Fibroblast of skin of back (primary cell): ENCODE data around the gene FSD1.

Experiments
- DNase-seq: peaks from one replicate; pipeline ENCODE4 v3.0.0-alpha.2; 2013

Gene FSD1

DNA sequence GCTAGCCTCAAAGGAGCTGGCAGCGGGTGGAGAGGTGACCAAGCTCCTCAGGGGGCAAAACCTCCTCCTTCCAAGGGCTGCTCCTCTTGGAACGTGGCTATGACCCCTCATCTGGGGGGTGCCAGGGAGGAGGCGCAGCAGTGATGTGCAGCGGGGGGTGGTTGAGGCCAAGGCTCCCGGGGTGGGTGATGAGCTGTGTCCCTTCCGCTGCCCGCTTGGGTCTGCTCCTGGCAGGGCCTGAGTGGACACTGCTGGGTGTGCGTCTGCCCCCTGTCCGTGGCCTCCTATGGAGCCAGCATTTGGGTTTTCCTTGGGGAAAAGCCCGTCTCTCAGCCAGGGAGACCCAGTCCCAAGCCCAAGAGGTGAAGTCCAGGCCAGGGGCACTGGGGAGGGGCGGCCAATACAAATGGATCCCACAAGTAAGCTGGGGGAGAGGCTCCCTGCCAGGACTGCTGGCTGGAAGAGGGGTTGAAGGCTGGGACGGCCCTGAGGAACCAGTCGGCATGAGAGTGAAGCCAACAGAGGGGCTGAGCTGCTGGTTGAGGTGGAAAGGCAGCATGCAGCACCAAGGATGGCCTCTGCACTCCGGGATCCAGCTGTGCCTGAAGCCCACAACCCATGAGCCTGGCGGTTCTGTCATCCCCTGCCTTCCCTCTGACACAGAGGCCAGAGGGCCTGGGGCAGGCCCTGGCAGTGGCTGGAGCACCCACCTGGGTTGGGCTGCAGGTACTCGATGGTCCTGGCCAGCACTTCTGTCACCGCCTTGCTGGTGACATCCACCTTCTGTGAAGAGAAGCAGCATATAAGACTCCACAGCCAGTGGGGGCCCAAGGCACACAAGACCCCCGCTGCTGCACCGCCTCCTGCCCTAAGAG, 61.6 kb downstream of the FSD1 start:
- no peak for DNase-seq

DNA sequence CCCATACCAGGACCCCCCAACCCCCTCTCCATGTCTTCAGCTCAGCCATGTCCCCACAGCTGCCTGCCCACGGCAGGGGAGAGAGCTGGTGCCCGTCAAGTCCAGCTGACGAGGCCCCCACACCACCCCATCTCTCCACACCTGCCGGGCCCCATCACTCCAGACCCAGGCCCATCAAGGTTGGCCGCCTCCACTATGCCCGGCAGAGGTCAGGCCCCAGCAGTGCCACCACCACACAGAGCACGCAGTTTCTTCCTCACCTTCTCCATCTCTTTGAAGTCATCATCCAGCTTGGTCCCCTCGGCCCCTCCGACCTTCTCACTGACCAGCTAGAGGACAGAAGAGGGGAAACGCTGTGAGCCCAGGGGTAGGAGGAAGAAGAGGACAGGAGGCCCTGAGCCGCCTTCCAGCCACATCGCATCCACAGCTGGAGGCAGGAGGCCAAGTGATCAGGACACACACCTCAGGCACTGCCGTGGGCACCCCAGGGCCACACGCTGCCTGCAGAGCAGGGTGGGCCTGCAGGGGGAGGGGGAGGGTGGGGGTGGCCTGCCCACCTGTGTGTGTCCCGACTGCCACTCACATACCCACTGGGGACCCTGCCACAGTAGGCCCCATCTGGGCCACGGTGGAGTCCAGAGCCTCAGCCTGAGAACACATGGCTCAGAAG, 62.4 kb downstream of the FSD1 start:
- no peak for DNase-seq

DNA sequence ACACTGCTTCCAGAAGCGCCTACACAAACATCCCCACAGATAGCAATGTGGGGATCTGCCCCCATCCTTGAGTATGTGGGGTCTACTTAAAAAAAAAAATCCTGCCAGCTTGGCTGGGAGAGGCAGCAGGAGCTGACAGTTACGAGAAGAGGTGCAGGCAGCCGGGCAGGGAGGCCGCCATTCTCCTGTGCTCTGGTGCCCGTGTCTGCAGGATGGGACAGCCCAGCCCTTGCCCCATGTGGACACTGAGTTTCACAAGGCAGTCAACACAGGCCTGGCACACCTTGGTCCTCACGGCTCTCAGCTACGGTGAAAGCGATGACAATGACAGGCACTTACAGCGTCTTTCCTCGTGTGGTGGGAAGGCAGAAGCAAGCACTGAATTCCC, 62.9 kb downstream of the FSD1 start:
- no peak for DNase-seq

- DNase-seq: no peak
Observed at GRCh38 chr19:4367781-4368127, 63.4 kb downstream of the FSD1 start.

GRCh38 chr19:4368128-4368820, 63.9 kb downstream of the FSD1 start:
- no peak for DNase-seq

- DNase-seq: no peak
Observed at GRCh38 chr19:4369109-4369887, 64.9 kb downstream of the FSD1 start.

DNA sequence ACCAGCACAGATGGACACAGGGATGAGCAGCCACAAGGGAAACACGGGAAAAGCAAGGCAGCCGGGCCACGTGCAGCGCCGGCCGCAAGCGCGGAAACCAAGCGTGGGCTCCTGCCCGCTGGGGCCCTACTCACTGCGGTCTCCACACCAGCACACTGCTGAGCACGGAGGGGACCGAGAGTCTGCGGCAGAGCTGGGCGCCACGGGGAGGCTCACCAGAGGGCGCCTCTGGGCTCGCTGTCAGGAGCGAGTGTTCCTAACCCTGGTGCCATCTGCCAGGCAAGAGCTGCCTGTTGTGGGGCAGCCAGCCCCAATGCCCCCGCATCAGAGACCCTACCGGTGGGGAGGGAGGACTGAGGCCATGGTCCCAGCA, 65.5 kb downstream of the FSD1 start:
- DNase-seq: no peak

GRCh38 chr19:4370418-4371041, 66.1 kb downstream of the FSD1 start:
- no peak for DNase-seq

DNA sequence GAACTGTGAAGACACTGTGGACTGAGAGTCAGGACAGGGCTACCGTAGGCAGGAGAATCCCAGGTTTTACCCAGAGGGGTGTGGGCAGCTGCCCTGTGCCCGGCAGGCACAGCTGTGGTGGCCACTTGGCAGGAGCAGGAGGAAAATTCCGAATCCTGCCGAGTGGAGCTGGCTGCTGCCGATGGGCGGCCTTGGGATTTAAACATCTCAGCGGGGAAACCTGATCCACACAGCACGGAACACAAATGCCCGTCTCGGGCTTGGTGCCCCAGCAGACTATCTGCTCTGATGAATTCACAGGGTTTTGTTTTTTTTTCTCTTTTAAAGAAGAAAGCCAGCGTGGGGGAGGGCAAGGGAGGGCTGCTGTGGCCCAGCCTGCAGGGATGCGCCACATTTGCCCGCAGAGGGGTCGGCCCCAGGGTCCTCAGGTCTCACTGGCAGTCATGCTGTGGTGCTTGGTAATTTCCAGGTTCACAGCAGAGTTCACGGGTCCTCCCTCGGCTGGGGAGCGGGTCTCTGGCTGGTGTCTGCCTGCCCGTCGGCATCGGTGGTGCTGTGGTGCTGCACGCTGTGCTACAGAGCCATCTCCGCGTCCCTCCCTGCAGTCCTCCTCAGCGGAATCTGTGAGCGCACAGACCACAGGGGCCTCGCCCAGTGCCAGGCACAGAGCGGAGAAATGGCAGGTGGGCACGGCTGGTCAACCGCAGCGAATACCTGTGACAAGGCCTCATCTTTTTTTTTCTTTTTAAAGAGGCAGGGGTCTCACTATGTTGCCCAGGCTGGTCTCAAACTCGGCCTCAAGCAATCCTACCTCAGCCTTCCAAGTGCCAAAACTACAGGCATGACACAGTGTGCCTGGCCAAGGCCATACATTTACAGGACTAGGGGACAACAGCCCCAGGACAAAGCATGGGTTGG, 67.1 kb downstream of the FSD1 start:
- no peak for DNase-seq

GRCh38 chr19:4372165-4373012, 68.0 kb downstream of the FSD1 start:
- no peak for DNase-seq

GRCh38 chr19:4373013-4373367, 68.6 kb downstream of the FSD1 start:
- DNase-seq: no peak
